Activated CD8-positive, alpha-beta memory T cell treated with anti-CD3 and anti-CD28 coated beads, Interleukin-2, amount 50 U/mL, for 48 hours (primary cell): Measurements from ENCODE around the gene CAV1.

Experiments used
- DNase-seq: peaks from one replicate; pipeline ENCODE4 v3.0.0-alpha.2; 2020

Gene CAV1

DNA sequence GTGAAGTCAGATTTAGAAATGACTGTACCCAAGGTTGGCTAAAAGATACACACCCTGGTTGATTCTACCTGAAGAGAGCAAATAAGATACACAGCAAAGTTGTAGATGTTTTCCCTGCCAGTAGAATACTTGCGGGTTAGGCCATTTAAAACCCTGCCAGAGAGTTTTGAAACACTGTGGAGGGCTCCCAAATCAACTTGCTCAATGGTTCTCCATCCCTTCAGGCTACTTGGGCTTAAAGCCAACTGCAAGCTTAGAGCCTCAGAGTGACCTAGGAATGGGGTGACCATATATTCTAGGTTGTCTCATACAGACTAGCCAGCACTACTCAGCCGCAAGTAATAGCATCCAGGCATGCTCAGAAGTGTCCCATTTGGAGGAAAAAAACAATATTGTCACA is 10.0 kb downstream of the CAV1 start:
- DNase-seq: no peak

DNA sequence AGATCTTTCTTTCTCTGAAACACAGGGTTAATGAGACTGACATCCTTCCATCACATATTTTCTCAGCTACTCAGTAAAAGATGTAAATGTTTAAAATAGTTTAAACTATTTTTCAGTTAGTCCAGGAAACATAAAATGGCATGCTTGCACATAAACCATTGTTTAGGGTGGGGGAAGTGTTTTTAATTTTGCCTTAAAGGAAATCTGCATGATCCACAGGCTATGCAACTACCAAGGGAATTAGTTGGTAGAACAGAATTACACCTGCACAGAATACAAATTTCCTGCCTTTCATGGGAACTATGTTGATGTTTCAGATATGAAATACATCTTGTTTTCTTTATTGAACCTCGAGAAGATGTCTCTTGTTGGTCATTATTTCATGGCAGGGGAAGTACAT is 10.6 kb downstream of the CAV1 start:
- no peak for DNase-seq

DNA sequence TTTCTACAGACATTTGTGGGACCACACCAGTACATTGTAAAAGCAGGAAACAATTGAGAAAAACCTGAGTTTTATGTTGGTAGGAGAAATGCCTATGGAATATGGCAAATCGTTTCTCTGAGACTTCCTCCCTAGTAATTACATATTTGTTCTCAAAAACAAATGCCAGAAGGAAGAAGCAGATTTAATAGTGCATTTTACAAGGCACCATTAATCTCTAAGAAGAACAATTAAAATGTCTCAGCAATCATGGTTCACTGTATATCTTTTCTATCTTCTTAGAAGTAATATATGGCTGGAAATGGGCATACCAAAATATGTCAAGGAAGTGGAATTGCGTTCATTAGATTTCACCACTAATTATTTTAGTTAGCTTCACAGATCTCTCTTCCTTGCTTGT is 13.3 kb downstream of the CAV1 start:
- no peak for DNase-seq

DNA sequence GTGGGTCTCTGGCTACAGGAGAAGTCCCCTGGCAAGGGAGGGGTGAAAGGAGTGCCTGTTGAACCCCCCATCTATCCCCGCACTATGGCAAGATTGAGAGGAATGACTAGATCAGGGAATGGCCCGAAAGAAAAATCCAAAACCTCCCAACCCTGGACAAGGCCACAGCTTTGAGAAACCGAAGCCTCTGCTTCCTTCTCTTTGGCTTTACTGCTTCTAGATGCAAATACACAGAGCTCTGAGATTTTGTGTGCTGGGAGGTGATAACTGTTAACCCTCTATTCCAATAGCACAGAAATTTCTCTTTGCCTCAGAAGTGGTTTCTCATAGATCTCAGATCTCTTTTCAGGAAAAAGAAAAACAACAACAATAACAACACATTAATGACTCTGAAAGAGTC is 15.0 kb downstream of the CAV1 start:
- DNase-seq: no peak

DNA sequence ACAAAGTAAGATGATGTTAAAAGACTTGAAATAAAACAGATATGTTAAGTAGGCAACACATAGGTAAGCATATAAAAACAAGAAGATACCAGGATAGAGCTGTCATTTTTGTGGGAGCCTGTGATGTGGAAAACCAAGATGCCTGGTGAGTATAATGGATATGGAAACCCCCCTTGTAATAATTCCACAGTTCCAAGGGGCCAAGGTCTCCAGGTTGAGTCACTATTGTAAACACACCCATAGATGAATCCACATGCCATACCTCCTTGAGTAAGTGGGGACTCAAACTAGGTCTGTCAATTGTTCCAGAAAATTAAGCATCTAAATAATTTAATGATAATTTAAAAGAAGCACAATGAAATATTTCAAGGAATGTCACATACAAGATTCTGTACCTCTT is 15.9 kb downstream of the CAV1 start:
- no peak for DNase-seq

DNA sequence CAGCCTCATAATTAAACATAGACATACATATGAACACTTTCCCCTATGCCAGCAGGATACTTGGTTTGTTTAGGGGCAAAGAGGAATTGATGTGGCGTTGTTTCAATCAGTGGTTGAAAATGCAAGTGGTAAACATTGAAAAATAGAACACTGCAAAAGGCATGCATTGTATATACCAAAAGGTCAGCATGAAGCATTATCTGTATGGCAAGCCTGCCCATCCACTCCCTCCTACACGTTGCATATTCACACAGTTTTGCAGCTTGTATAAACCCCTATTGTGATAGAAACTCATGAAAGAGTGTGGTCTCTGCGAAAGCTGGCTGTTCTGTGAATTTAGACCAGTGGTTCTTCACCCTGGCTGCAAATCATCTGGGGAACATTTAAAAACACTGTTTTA is 17.1 kb downstream of the CAV1 start:
- DNase-seq: no peak

DNA sequence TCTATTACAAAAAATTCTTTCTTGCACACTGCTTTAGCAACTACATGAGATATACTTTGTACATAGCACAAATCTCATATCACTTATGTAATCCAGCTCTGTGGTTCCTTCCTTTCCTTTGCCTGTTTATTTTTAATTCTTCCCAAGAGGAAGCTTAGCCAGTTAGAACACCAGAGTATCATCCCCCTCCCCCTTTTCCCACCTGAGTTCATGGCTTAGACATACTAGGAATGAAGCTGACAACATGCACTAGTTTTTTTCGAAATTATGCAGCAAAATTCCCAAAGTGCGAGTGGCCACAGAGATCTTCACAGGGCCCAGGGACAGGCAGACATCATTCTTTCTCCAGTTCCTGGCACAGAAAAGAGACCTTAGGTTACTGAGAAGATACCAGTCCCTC is 17.8 kb downstream of the CAV1 start:
- DNase-seq: no peak

DNA sequence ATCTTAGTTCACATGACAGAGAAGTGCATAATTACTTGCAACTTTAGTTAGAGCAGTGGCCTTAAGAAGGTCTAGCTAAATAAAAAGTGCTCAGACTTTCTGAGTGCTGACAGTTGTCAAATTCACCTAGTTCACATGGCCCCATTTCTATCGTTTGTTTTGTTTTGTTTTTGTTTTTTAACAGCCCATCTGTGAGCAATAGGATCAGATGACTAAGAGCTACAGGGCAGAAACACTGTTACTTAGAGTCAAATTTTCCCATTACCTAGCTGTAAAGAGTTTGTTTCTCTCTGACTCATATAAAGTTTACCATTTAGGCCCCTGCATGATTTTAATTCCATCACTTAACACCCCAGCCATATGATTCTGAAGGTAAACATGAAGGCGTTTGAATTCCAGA is 18.8 kb downstream of the CAV1 start:
- no peak for DNase-seq

DNA sequence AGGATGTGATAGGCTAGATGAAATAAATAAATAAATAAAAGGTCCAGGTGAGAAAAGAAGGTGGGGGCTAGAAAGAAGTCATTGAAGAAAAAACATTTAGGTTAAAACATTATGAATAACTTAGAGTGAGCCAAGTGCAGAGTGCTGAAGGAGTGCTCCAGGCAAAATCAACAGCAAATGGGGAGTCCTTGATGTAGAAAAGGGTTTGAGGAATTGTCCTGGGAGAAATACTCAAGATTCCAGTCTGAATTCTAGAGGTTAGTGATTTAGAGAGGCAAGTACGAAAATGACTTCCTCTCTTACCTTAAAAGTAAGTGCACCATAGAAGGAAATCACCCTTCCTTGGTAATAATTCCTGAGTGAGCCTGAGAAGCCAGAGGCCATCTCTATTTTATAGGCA is 19.7 kb downstream of the CAV1 start:
- DNase-seq: no peak

DNA sequence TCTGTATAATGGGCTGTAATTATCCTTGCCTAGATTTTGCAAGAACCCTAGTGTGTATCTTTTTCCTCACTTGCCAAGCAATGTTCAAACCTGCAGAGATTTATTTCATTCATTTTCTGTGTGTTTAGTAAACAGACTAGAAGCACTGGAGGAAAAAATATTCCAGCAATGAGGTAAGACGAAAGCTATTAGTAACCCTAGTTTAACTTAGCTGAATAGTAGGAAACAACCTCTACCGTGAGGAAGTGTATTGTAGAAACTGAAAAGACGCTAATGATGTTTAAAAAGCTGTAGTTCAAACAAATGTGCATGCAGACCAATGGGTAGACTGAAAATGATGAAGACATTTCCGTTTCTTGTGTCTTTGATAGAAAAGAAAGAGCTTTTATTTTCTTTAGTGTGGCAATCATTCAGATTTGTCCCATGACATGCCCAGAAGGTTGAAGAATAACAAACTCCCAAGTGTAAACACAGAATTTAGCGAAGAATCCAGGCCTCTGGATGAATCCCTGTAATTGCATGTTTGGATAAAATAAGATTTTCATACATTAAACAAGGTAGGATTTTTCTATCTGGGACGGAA is 20.7 kb downstream of the CAV1 start:
- no peak for DNase-seq

DNA sequence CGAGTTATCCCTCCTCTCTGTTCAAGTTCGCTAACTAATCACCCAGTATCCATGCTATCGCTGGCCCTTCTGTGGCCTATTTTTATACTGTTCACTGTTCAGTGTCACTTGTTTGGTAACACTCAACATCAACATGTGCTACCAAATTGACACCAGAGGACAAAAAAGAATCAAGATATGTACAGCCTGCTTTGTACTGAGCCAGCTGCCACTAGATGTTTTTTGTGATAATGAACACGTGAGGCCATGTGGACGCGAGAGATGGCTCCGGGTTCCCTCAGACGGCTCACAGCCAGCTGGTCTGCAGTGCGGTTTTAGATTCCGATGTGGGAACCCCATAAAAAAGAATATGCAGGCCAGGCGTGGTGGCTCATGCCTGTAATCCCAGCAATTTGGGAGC is 21.2 kb downstream of the CAV1 start:
- no peak for DNase-seq

DNA sequence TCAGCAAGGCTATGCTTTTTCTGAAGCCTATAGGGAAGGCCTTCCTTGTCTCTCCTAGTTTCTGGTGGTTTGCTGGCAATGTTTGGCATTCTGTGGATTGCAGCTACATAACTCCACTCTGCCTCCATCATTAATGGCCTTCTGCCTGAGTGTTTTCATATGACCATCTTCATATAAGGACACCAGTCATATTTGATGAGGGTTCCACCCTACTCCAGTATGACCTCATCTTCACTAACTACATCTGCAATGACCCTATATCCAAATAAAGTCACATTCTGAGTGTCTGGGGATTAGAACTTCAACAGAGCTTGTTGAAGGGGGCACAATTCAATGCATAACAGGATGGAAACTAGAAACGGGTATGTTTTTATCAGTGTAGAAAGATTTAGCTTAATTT is 22.1 kb downstream of the CAV1 start:
- DNase-seq: no peak

DNA sequence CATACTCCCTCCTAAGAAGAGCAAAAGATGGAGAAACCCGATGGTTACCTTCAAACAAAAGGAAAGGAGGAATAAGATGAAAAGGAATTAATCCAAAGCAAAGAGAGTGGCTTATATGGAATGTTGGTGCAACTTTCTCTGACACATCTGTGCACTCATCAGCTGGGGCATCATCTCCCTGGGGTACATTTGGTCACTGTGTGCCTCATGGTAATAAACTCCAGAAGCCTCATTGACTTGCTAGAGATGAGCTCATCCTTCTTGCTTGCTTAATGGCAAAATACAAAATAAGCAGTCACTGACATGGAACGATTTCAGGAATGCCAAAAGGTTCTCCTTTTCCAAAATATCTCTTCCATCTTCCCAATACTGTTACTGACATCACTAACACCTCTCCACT is 22.5 kb downstream of the CAV1 start:
- DNase-seq: no peak

DNA sequence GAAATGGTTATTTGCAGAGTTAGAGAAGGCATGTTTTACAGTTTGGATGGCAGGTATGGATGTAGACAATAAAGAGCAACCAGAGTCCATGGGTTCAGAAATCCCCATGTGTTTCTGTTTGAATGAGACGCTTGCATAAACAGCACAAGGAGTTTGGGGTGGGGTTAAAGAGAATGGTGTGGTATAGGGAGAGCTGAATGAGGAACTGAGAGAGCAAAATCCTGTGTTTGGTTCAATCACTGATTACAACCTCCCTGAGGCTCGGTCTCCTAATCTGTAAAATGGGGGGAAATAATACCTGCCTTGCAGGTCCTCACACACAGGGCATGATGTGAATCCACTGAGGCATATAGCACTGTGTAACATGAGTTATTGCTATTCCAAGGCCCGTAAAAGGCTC is 23.7 kb downstream of the CAV1 start:
- no peak for DNase-seq

DNA sequence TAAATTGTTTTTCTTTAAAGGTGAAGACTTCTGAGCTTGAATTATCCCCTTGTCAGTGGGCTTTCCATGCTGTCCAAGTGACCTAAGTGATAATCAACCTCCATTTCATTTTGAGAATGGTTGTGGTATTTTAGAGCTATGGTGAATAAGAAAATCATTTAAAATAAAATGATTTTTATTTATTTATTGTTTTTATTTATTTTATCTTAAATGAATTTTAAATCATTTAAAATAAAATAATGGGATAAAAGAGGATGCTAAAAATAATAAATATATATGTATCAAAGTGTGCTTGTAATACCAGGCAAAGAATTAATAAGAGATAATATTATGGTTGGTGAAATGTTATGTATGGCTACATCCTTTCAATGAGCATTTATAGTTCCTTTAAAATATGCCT is 24.5 kb downstream of the CAV1 start:
- DNase-seq: no peak

DNA sequence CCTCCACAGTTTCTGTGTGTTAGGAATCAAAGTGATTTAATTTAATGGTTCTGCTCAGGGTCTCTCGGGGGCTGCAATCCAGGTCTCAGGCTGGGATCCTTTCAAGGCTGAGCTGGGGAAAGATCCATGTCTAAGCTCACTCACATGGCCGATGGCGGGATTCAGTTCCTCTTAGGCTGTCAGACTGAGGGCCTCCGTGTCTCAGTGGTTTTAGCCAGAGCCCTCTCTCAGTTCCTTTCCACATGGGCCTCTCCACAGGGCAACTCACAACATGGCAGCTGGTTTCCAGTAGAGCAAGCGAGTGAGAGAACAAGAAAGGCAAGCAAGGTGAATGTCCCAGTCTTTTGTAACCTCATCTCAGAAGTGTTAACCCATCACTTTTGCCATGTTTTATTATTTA is 26.9 kb downstream of the CAV1 start:
- DNase-seq: no peak

DNA sequence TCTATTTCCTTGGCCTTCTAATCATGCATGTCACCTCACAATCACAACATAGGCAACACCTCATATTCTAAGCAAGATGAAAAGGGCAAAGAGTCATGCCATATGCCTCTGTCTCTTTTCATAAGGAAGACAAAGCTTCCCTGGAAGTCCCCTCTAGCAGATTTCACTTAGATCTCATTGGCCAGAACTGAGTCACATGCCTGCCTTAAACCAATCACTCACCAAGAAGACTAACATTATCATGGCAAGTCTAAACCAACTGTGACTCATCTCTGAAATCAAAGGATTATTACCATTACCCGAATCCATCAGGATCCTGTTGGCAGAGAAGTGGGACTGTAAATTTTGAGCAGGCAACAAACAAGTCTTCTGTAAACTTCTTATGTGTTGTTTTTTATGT is 27.8 kb downstream of the CAV1 start:
- DNase-seq: no peak

DNA sequence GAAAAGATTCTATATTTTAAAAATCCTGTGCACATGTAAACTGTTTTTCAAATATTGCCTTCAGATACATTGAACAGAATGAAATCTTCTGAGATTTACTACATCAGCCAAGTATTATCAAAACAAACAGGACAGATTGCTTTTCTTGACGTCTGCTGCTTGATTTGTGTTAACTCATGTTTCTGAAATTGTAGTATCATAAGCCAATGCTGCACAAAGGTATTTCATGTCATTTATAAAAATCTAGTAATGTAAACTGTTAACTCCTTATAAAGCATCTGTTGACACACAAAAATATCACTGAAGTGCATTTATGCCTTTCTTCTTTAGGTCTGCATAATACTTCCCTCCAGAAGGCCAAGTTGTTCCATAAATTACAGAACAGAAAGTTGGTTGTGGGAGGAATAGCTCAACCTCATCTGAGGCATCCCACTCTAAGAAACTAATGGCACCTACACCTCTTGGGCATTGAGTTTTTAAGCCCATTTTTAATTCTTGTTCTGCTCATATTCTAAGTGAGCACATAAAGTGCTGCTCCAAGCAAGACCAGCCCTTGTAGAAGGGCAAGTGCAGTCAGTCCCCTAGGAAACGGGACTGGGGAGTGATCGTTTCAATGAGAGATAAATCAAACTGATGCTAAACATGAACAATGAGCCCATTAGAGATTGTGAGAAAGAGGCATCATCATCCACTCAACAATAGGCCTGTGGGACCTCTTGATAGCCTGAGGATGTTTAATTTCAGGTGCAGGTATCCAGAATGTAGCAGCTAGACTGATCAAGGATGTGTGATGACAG is 28.5 kb downstream of the CAV1 start:
- no peak for DNase-seq

DNA sequence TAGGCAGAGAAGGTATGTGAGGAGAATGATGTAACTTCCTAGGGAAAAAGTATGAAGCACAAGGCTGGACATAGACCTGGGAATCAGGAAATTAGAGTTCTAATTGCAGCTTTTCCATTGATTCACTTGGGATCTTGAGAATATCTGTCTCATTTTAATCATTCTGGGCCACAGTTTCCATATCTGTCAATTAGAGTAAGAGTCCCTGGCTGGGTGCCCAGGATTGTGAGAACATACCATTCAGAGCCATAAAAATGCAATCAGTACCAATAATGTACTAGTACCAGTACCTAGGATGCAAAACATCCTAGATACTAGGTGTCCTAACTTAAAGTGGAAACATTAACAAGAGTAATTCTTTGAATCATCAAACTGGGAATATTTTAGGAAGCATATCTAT is 29.6 kb downstream of the CAV1 start:
- no peak for DNase-seq

DNA sequence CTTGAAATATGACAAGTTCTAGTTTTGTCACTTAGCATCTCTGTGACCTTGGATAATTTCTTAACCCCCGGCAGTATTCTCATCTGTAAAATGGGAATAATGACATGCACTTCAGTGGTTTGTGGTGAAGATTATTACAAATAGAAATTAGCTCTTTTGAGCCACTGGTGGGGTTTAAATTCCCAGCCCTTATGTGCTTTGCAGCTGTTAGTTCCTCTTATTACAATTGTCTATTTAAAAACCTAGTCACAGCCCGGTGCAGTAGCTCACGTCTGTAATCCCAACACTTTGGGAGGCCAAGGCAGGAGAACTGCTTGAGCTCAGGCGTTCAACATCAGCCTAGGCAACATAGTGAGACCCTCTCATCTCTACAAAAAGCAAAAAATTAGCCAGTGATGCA is 30.1 kb downstream of the CAV1 start:
- DNase-seq: no peak

DNA sequence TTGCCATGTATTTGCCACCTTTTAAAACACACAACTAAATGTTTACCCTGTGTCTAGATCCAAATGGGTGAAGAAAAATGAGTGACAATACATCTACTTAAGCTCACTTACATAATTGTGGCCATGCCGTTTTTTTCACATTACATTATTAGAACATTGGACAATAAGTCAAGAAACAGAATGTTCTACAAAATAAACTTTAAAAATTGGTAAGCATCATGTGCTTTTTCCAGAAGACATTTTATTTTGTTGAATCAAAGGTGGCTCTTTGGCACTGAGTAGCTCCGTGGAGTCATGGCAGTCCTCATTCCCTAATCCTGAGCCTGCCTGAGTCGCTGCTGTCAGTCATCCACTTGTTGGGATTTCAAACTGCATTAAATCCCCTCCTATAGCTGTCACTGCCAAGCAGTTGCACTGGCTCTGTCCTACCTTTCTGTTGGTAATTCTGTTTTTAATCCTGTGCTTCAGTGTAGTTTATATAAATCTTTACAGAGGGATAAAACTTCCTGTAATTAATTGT is 32.3 kb downstream of the CAV1 start:
- no peak for DNase-seq

DNA sequence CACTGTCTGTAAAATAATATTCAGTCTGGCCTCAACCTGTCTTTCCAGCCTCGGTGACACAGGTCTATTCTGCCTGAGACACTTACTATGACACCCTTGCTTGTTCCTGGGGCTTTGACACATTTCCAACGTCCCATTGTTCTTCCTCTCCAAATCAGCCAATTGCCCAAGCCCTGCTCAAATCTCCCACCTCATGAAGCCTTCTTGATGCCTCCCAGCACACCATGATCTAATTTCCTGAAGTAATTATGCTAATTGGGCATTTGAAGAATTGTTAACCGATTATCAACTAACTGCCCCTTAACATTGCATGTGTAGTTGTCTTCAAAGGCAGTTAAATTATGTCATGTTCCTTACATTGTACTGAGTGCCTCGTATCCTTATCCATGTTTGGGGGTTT is 33.1 kb downstream of the CAV1 start:
- no peak for DNase-seq

DNA sequence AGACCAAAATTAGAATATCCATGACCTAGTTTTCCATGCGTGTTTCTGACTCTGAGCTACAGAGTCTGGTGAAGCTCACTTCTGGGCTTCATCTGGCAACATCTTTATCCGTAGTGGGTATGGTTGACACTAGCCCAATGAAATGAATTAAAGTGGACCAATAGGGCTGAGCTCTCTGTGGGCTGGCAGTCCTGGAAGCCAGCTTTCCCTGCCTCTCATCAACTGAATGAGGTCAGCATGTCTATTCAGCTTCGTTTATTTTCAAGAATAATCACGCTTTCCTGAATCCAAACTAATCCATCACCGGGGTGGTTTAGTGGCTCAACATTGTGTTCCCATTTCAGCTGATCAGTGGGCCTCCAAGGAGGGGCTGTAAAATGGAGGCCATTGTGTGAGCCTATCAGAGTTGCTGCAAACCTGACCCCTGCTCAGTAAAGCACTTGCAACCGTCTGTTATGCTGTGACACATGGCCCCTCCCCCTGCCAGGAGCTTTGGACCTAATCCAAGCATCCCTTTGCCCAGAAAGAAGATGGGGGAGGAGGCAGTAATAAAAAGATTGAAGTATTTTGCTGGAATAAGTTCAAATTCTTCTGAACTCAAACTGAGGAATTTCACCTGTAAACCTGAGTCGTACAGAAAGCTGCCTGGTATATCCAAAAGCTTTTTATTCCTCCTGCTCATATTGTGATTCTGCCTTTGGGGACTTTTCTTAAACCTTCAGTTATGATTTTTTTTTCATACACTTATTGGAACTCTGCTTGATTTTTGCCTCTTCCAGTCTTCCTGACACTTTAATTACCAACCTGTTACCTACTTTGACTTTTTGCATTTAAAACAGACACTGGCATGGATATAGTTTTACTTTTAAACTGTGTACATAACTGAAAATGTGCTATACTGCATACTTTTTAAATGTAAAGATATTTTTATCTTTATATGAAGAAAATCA is 35.5 kb downstream of the CAV1 start:
- DNase-seq: no peak
